HuH-7 (cell line): ENCODE results near the gene CHCHD6.
"Not testable (repeated sequence)": the region's sequence is repeated elsewhere in the genome, so short reads cannot be mapped to it uniquely, and the experiment has no call there.

Source experiments
- DNase-seq: peaks from one replicate; pipeline ENCODE4 v3.0.0; 2011; ENCODE audit warnings: low spot score

The CHCHD6 gene

DNA sequence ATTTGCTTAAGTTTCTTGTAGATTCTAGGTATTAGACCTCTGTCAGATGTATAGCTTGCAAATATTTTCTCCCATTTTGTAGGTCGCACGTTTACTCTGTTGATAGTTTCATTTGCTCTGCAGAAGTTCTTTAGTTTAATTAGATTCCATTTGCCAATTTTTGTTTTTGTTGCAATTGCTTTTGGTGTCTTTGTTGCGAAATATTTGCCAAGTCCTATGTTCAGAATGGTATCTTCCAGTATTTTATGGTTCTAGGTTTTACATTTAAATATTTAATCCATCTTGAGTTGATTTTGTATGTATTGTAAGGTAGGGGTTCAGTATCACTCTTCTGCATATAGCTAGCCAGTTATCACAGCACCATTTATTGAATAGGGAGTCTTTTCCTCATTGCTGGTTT lies 64.9 kb downstream of the CHCHD6 start:
- DNase-seq = no peak

DNA sequence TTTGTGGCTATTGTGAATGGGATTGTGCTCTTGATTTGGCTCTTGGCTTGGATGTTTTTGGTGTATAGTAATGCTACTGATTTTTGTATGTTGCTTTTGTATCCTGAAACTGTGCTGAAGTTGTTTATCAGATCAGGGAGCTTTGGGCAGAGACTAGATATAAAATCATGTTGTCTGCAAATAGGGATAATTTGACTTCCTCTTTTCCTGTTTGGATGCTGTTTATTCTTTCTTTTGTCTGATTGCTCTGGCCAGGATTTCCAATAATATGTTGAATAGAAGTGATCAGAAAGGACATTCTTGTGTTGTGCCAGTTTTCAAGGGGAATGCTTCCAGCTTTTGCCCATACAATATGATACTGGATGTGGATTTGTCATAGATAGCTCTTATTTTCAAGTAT lies 66.1 kb downstream of the CHCHD6 start:
- DNase-seq = no peak

DNA sequence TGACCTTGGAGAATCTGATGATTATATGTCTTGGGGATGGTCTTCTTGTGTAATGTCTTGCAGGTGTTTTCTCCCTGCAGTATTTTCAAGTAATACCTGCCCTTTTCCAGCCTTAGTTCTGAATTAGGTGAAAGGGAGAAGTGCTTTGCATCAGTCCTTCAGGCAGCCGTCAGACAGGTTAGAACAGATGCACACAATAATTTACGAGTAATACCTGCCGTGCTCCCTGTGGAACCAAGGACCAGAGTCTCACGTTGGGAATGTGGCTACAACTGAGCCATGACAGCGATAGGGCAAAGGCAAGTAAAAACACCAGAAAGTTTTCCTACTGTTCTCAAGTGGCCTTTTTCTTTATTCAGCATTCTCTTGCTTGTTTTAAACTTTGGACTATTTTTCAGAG lies 69.1 kb downstream of the CHCHD6 start:
- DNase-seq = no peak

DNA sequence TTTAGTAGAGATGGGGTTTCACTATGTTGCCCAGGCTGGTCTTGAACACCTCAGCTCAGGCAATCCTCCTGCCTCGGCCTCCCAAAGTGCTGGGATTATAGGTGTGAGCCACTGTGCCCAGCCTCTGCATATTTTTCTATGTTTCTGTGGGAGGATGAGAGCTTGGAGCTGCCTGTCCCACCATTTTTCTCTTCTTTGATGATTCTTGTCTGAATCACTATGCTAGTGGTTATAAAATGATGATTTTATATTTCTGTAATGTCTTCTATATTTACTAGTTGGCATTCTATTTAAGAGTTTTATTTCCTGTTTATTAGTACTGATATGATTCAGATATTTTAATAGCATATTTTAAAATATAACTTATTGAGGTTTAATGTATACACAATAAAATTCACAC lies 69.7 kb downstream of the CHCHD6 start:
- no peak for DNase-seq

DNA sequence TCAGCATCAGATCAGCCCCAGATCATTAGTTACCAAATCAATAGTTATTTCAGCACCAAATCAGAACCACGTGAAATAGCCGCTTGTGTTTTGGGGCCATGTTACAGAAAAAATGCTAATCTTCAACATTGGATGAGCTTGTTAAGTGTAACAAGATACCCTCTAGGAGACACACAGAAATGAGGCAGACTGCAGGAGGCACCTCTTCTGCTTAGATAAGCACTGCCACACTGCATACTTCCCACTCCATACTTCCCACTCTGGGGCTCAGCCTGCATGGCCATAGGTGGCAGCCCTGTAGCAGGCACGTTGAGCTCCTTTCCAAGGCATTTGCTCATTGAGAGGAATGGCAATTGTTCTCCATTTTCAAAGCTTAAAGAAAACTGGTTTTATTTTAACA lies 73.3 kb downstream of the CHCHD6 start:
- no peak for DNase-seq

DNA sequence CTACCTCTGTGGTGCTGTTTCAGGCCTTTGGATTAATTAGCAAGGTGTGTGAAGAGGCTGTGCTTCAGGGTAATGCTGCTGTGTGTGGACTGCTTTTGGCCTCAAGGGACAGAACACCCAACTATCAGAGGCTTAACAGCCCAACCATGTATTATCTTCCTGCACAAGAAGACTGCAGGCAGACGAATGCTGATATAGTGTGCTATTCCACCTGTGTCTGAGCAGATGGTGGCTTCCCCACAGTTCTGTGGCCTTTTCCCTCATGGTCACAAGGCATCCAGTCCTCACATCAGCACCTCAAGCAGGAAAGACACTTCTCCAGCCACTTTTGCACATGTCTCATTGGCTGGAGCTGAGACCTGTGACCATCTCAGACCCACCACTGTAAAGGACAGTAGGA lies 76.6 kb downstream of the CHCHD6 start:
- DNase-seq = no peak

DNA sequence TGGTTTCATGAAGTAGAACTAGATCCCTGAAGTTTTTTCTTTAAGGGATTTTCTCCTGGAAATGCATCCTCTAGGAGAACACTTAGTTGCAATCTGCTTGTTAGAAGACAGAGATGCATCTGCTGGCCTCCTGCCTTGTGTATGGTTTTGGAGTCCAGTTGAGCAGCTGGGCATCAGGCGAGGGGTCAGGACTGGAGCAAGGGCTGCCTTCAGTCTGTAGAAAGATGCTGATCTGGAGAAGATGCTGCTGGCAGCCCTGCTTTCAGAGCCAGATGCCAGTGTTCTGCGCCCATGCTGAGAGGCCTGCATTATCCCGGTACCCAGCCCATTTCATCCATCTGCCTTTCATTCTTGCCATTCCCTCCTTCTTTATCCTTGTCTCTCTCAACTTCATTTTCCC lies 77.4 kb downstream of the CHCHD6 start:
- DNase-seq = no peak

DNA sequence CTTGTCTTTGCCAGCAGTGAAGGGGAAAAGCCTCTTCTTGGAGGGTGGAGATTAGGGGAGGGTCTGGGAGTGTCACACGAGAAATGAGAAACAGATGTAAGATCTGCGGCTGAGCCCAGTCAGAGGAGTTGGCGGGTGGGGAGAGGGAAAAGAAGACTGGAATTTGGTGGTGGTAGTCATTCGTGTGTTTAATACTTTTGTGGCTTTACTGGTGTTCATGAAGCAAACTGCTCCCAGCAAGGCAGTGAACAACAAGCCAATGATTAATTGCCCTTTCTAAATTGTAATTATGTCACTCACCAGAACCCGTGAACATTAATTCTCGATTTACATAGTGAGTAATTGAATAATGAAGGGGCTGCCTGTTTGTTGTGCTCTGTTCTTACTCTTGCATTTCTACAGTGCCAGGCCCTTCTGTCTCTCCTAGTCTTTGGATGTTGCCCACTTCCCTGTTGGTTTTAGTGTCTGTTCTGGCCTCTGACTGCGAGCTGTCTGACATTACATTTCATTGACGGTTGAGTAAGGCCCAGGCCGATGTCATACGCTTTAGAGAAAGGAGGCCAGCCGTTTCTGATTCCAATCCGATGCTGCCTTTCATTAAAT lies 78.0 kb downstream of the CHCHD6 start:
- DNase-seq = no peak

DNA sequence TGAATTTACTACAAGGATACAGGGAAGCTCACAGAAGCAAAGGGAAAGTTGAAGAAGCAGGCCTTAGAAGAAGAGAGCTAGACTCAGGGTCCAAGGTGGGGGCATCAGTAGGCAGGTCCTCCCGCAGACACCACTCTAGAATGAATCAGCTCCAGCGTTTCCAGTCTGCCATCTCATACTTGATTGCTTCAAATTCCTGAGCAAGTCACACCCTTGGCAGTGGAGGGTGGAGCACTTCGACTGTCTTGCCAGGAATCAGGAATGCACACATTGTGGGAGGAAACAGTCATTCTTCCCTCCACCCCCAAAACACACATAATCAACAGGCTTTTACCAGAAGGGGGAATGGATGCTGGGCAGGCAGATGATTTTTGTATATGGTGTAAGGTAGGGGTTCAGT lies 78.5 kb downstream of the CHCHD6 start:
- no peak for DNase-seq

DNA sequence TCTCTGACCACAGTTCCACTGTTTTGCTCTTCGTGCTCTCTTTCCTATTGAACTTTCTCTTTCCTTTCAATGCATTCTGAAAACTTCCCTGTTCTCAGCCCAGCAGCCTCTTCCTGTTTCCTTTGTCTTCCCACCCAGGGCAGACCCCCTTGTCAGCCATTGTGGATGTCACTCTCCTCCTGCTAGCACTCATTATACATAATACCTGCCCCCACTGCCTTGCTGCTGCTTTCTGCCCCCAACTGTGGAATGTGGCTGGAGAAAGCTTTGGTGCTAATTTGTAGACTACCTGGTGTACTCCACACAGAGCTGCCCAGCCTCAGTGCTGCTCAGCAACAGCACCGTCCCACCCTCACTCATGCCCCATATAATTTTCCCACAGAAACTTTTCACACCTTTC lies 80.2 kb downstream of the CHCHD6 start:
- no peak for DNase-seq

DNA sequence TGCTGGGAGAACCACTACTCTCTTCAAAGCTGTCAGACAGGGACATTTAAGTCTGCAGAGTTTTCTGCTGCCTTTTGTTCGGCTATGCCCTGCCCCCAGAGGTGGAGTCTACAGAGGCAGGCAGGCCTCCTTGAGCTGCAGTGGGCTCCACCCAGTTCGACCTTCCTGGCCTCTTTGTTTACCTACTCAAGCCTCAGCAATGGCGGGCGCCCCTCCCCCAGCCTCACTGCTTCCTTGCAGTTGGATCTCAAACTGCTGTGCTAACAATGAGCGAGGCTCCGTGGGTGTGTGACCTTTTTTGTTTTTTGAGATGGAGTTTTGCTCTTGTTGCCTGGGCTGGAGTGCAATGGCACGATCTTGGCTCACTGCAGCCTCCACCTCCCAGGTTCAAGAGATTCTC lies 87.3 kb downstream of the CHCHD6 start:
- DNase-seq = not testable (repeated sequence)

DNA sequence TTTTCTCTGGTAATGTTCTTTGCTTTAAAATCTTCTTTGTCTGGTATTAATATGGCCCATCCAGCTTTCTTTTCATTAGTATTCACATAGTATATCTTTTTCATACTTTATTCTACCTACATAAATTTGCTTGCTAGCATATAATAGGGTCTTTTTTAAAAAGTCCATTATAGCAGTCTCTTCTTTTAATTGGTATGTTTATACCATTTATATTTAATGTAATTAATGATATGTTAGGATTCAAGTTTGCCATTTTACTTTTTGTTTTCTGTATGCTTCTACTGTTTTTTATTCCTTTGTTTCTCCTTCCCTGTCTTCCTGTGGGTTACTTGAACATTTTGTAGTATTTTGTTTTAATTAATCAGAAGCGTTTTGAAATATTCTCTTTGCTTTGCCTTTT lies 89.0 kb downstream of the CHCHD6 start:
- DNase-seq = no peak

DNA sequence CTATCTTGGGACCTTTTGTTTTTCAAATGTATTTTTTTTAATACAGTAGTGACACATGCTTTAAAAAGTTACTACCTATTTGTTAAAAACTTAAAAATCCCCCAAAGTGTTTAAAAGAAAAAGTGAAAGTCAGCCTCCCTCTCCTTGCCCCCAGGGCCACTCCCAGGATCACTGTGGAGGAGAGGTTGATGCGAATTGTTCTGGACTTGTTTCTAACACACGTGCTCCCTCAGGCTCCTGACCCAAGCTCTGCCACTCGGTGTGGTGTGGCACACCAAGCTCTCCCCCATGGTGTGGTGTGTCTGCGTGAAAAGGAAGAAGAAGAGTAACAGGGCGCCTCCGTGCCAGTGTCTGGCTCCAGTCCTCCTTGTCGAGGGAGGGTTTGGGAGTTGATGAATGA lies 93.5 kb downstream of the CHCHD6 start:
- no peak for DNase-seq

DNA sequence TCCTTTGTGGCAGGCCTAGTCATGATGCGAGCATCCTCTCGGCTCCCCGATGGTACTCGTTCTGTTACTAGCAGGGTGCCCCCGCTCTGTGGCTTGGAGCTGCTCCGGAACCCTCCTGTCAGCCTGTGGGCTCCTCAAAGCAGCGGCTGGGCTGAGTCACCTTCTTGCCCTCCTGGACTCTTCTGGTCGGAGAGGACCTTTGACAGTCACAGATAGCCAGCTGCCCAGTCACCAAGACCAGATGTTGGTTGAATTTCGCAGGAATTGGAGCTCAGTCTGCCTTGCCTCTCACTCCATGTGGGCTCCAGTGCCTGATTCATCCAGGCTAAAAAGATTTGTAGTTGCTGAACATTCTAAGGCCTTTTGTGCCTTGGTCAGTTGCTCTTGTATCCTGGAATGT lies 94.5 kb downstream of the CHCHD6 start:
- DNase-seq = no peak

DNA sequence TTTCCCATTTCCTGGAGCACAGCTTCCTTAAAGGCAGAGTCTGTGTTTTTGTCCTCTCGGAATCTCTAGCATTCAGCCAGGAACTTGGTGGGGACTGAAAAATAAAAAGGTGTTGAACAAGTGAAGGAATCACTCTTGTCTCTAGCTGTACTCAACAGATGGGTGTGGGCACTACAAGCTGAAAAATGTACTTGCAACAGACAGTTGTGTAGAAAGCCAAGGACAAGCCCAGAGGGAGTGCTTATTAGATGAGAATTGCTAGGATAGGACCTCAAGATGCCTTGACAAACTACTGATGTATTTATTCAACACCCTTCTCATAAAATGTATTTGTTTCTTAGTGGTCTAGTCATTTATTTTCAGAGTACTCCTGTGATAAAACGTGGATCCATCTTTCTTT lies 95.1 kb downstream of the CHCHD6 start:
- DNase-seq = no peak

DNA sequence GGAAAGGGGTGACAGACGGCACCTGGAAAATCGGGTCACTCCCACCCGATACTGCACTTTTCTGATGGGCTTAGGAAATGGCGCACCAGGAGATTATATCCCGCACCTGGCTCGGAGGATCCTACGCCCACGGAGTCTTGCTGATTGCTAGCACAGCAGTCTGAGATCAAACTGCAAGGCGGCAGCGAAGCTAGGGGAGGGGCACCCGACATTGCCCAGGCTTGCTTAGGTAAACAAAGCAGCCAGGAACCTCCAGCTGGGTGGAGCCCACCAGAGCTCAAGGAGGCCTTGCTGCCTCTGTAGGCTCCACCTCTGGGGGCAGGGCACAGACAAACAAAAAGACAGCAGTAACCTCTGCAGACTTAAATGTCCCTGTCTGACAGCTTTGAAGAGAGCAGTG lies 97.3 kb downstream of the CHCHD6 start:
- DNase-seq = not testable (repeated sequence)

DNA sequence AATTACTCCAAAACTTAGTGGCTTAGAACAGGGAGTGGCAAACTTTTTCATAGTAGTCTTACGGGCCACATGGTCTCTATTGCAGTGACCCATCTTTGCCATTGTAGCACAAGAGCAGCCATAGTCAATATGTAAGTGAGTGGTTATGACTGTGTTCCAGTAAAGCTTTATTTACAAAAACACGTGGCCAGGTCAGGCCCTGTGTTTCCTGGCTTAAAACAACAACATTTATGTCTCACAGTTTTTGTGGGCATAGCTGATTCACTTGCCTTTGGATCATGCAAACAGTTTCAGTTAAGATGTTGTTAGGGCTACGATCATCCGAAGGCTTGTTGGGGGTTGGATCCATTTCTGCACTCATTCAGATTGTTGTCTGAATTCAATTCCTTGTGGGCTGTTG lies 103.8 kb downstream of the CHCHD6 start:
- DNase-seq = no peak

DNA sequence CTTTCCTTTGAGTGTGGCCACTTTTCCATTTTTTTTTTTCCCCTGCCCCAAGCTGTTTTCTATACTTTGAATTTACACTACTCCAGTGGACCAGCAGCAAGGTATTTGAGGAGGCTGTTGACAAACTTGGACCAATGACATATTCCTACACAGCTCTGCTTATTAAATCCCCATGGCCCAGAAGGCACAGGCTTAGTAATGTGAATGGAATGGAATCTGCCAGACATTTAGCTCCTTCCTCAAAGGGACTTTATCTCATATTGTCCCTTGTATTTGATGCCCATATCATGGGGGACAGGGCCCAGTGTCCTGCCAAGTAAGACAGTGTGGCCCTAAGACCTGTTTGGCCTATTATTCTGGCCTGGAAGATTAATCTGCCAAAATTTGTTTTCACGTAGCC lies 107.5 kb downstream of the CHCHD6 start:
- DNase-seq = no peak

DNA sequence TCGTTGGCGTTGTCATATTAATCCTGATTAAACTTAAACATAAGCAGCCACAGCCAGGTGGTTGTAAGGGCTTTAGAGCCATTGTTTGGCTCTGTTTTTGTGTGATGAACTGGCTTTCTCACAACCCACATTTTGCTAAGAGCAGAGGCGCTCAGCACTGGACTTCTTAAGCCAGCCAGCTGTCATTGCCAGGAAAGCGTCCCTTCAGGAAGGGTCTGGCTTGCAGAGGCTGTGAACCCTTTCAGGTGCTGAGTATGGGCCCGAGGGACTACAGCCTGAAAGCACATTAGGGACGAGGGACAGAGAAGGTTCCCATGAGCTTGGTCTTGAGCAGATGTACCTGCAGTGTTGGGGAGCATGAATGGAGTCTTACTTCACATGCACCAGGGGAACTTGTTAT lies 112.3 kb downstream of the CHCHD6 start:
- no peak for DNase-seq

DNA sequence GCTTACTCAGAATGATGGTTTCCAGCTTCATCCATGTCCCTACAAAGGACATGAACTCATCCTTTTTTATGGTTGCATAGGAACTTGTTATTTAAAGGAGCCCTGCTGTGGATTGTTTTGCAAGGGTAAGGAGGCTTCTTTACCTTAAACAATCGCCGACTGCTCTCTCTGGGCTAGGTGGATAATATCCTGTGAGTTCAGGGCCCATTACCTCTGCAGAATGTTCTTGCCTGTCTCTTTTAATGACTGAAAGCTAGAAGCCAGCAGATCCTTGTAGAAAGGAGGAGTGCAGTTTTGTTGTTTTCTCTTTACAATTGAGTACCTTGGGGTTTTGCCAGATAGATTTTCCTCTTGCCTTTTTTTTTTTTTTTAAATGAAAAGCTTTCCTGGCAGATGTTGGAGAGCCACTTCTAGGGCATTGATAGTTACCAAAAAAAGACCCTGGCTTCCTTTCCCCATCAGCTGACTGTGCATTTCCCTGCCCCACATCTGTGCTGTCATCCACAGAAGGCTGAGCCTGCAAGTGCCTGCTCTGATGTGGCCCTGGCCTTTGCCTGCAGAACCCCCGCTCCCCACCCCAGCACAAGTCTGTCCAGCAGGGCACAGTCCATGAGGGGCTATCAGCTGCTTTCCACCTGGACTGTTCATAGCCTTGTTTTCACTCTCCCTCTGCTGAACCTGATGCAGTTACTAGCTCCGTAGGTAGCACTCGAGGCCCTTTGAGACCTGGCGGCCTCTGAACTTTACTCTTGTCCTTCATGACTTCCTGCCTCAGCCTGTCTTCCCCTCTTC lies 113.1 kb downstream of the CHCHD6 start:
- no peak for DNase-seq

DNA sequence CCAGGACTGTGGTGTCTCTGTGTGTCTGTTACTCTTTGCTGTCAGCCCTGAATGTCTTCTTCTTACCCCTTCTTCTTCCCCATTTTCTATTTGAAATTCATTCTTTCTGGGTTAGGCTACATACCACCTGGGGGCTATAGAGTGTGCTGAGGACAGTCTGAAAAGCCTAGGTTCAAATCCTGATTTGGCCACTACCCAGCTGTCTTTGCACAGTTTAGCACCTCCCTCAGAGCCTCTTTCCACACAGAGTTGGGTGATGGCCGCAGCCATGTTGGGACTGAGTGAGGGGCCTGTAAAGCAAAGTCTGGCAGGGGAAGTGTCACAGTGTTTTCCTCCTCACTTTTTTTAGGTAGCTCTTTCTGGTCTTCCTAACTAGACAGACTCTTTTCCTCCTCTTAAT lies 113.7 kb downstream of the CHCHD6 start:
- no peak for DNase-seq

DNA sequence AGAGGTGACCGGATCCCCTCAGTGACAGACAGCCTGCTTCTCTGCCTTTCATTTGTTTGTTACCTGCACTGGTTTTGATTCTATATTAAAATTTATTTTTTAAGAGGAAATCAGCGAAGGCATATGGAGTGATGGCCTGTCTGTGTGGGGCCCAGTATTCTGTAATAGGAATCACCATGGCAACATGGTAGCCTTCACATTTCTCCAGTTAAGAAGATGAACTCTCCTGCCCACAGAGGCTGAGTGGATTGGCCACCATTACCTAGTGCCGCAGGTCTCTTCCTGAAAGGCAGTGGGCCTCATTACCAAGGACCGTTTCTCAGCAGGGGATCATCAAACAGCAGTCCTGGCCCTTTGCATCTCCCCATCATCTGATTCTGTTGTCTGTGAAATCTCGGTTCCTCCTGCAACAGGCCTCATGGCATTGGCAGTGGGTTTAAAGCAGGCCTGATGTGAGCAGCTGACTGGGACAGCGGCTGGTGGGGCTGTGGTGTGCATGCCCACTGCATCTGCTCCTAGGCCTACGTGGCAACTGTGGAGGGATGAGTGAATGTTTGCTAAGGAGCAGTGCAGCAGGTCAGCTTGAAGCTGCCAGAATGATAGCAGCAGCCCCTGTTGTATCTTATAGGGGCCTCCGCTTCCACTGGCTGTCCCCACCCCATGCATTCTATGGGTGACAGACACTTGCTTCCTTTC lies 114.5 kb downstream of the CHCHD6 start:
- no peak for DNase-seq

DNA sequence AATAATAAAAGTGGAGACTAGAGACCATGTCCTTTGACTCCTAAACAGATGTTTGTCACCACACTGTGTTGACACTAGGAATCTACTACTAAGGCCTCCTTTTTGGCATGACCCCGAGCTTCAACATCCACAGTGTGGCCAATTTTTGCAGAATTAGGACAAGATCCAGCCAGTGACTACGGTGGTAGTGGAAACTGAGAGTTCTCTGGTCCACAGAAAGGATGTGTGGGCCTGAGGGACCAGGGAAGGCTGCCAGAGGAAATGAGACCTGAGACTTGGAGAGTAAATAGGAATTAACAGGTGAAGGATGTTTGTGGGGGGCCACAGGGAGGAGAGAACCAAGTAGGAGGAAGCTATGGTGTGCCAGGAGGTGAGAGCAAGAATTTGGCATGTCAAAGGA lies 122.7 kb downstream of the CHCHD6 start:
- no peak for DNase-seq

DNA sequence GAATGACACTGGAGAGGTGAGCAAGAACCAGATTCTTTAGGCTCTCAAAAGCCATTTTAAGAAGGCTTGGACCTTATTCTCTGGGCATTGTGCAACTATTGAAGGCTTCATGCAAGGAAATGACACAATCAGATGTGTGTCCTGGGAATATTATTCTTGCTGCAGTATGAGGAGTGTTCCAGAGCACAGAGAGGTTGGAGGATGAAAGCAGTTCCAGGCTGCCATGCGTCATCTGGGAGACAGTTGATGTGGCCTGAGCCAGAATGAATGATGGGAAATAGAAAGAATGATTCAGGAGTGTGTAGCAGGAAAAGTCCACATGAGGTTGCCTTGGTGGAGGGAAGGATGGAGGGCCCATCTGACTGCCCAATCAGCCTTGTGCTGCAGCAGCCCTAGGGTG lies 123.1 kb downstream of the CHCHD6 start:
- DNase-seq = no peak
